ENCODE data around the gene GCNT4.
A peak's percentile ranks its signal among the peaks of the same experiment; 100 is the strongest.

DNA sequence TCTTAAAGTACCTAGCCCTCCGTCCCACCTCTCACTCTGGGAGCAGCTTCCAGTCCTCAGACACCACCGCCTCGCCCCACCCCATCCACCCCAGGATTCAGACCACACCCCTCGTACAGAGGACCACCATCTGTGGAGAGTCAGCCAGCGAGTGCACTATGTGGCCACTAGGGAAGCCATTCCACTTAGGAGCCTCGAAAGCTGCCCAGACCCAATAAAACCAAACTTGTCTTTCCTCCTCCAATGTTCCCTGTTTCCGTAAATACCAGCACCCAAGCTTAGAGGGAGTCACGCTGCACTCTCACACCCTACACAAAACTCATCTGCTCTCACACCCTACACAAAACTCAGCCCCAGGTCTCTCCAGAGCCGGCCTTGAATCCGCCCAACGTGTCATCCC is 1.9 kb downstream of the GCNT4 start:
- TF ChIP-seq, protein P1, sequence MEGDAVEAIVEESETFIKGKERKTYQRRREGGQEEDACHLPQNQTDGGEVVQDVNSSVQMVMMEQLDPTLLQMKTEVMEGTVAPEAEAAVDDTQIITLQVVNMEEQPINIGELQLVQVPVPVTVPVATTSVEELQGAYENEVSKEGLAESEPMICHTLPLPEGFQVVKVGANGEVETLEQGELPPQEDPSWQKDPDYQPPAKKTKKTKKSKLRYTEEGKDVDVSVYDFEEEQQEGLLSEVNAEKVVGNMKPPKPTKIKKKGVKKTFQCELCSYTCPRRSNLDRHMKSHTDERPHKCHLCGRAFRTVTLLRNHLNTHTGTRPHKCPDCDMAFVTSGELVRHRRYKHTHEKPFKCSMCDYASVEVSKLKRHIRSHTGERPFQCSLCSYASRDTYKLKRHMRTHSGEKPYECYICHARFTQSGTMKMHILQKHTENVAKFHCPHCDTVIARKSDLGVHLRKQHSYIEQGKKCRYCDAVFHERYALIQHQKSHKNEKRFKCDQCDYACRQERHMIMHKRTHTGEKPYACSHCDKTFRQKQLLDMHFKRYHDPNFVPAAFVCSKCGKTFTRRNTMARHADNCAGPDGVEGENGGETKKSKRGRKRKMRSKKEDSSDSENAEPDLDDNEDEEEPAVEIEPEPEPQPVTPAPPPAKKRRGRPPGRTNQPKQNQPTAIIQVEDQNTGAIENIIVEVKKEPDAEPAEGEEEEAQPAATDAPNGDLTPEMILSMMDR (IDR thresholded peaks at IDR 0.05; ENCODE audit: extremely low read depth in 1 of 2, insufficient read depth in 1 of 2, low read depth in 1 of 2, low read length in 2 of 2) = peak; percentile 40
- TF ChIP-seq POLR2AphosphoS5 (IDR thresholded peaks at IDR 0.05; ENCODE audit: insufficient read depth, low read depth, low read length) (no peak), POLR2A (IDR thresholded peaks at IDR 0.05; ENCODE audit: low read depth, low read length) (no peak), EZH2 (IDR thresholded peaks at IDR 0.05; ENCODE audit: borderline replicate concordance, low read depth, low read length, severe bottlenecking) (no peak), MYC (IDR thresholded peaks at IDR 0.05; ENCODE audit: low read depth, low read length) (no peak), GATA2 (IDR thresholded peaks at IDR 0.05; ENCODE audit: insufficient read depth, insufficient read length, low read depth, low read length) (no peak), JUN (IDR thresholded peaks at IDR 0.05; ENCODE audit: borderline replicate concordance, insufficient read depth, insufficient read length, low read depth) (no peak), FOS (IDR thresholded peaks at IDR 0.05; ENCODE audit: borderline replicate concordance, insufficient read depth, low read length) (no peak)
- TF ChIP-seq, protein P2, sequence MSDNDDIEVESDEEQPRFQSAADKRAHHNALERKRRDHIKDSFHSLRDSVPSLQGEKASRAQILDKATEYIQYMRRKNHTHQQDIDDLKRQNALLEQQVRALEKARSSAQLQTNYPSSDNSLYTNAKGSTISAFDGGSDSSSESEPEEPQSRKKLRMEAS (IDR thresholded peaks at IDR 0.05; ENCODE audit: insufficient read depth, insufficient read length) = no peak
